SK-N-SH treated with all-trans-retinoic acid at 6 μM for 48 hours (cell line): ENCODE measurements around the gene KNG1.

Experiments used
- OSR1 ChIP-seq: fragments of 250-450 bp; sonication (Bioruptor Pico); IDR thresholded peaks from 2 replicates; pipeline ENCODE4 v1.8.0; 2022; ENCODE audit warnings: moderate library complexity, mild to moderate bottlenecking, inconsistent platforms
- PATZ1 ChIP-seq: fragments of 250-450 bp; sonication (Bioruptor Pico); IDR thresholded peaks from 2 replicates; pipeline ENCODE4 v1.8.0; 2020; ENCODE audit warnings: mild to moderate bottlenecking, moderate library complexity, borderline replicate concordance
- POU6F1 ChIP-seq: fragments of 250-450 bp; sonication (Bioruptor Pico); IDR thresholded peaks from 2 replicates; pipeline ENCODE4 v1.8.0; 2021; ENCODE audit warnings: low read depth, mild to moderate bottlenecking, moderate library complexity, borderline replicate concordance
- TCF4 ChIP-seq: fragments of 250-450 bp; sonication (Bioruptor Pico); IDR thresholded peaks from 2 replicates; pipeline ENCODE4 v1.8.0; 2021; ENCODE audit warnings: mild to moderate bottlenecking, moderate library complexity, borderline replicate concordance
- ZFP3 ChIP-seq: fragments of 250-450 bp; sonication (Bioruptor Pico); IDR thresholded peaks from 2 replicates; pipeline ENCODE4 v1.5.0; 2020; ENCODE audit warnings: mild to moderate bottlenecking, moderate library complexity

GRCh38 chr3:186788482-186789370 is 71.6 kb downstream of the KNG1 start:
- TF ChIP-seq PATZ1 (CRISPR knock-in tag) (no peak), TCF4 (CRISPR knock-in tag) (no peak), OSR1 (CRISPR knock-in tag) (no peak), POU6F1 (no peak), ZFP3 (CRISPR knock-in tag) (no peak)
